HFFc6 (cell line): ENCODE measurements around the gene OR2F1. TPM values are rescaled to one million over a fixed set of nuclear protein-coding genes. Genes with fewer than 3 reads are reported as not detected.

Experiments used
- DNase-seq: peaks from one replicate; pipeline ENCODE4 v3.0.0-alpha.2; 2018
- H3K27ac Mint-ChIP-seq: 2 replicates; pipeline ENCODE4 v1.8.0; 2020; ENCODE audit warnings: mild to moderate bottlenecking, mixed read lengths
- H3K27me3 Mint-ChIP-seq: 2 replicates; pipeline ENCODE4 v1.8.0; 2021; ENCODE audit warnings: mild to moderate bottlenecking, moderate library complexity, mixed read lengths; ENCODE audit not compliant: insufficient read depth
- H3K36me3 Mint-ChIP-seq: 2 replicates; pipeline ENCODE4 v1.8.0; 2021; ENCODE audit warnings: low read depth, mixed read lengths
- H3K4me1 Mint-ChIP-seq: 2 replicates; pipeline ENCODE4 v1.8.0; 2020; ENCODE audit warnings: low read depth, mixed read lengths
- H3K4me3 Mint-ChIP-seq: 2 replicates; pipeline ENCODE4 v1.8.0; 2020; ENCODE audit warnings: mild to moderate bottlenecking, moderate library complexity, mixed read lengths
- H3K9me3 Mint-ChIP-seq: 2 replicates; pipeline ENCODE4 v1.8.0; 2020; ENCODE audit warnings: mild to moderate bottlenecking, mixed read lengths
- CTCF ChIP-seq: fragments of 200-600 bp; sonication (generic); IDR thresholded peaks from 2 replicates; pipeline ENCODE4 v1.5.0; 2021; ENCODE audit warnings: antibody characterized with exemption, mild to moderate bottlenecking
- total RNA-seq, 6 experiments: library from RNA; stranded (reverse); fragmentation: NEBNext Ultra II Directional; extraction: Animal tissue kit (Norgen Biotek cat#: 25700); gene quantifications; 2 replicates in 1 of 6; 3 replicates in 5 of 6; pipeline ENCODE4 v1.2.3, GENCODE V29; 2021

OR2F1 gene
- total RNA-seq, 6 experiments from 2014 or later = not detected

GRCh38 chr7:143929224-143929920, 25.3 kb upstream of the OR2F1 start:
- H3K4me3 Mint-ChIP-seq = no peak overlapping the region
- peaks cover 25% of the 10 kb centered on the region for H3K4me1 Mint-ChIP-seq
- no peak for TF ChIP-seq CTCF
- H3K36me3 Mint-ChIP-seq = no peaks in the 10 kb centered on the region; the same call in 1 of the 2 replicates
- no peak overlapping the region for H3K27ac Mint-ChIP-seq
- no peaks in the 10 kb centered on the region for H3K9me3 Mint-ChIP-seq
- no peaks in the 10 kb centered on the region; the same call in 1 of the 2 replicates for H3K27me3 Mint-ChIP-seq
- DNase-seq = no peak

- peak; percentile 54 for DNase-seq
- H3K27me3 Mint-ChIP-seq = no peaks in the 10 kb centered on the region; the same call in 1 of the 2 replicates
Observed at GRCh38 chr7:143931739-143932138, 22.9 kb upstream of the OR2F1 start.

GRCh38 chr7:143934526-143935325, 19.9 kb upstream of the OR2F1 start, which contains the start of gene OR2F2:
TSS of gene OR2F2 (plus strand) at chr7:143935233. CDS start at chr7:143935233, 0 bp downstream.
- TF ChIP-seq CTCF = no peak
- H3K27ac Mint-ChIP-seq = peak within 1 kb of the TSS; percentile 90
- H3K27me3 Mint-ChIP-seq = no peaks in the 10 kb centered on the region; the same call in 1 of the 2 replicates
- H3K9me3 Mint-ChIP-seq = no peaks in the 10 kb centered on the region
- H3K4me3 Mint-ChIP-seq = peak within 1 kb of the TSS; percentile 31
- H3K36me3 Mint-ChIP-seq = no peaks in the 10 kb centered on the region; the same call in 1 of the 2 replicates
- H3K4me1 Mint-ChIP-seq = peaks cover 47% of the 10 kb centered on the region
- peak; percentile 69 for DNase-seq

More at GRCh38 chr7:143931739-143932138, 22.9 kb upstream of the OR2F1 start:
- Mint-ChIP-seq H3K27ac (peak overlapping the region; percentile 60; the same call in 1 of the 2 replicates), H3K9me3 (no peaks in the 10 kb centered on the region), H3K4me1 (peaks cover 49% of the 10 kb centered on the region), H3K4me3 (peak overlapping the region; percentile 13; the same call in 1 of the 2 replicates), H3K36me3 (no peaks in the 10 kb centered on the region; the same call in 1 of the 2 replicates)
- TF ChIP-seq CTCF = no peak

- Mint-ChIP-seq H3K4me1 (peaks cover 44% of the 10 kb centered on the region), H3K27ac (peak overlapping the region; percentile 90), H3K36me3 (no peaks in the 10 kb centered on the region; the same call in 1 of the 2 replicates), H3K4me3 (peak overlapping the region; percentile 31), H3K9me3 (no peaks in the 10 kb centered on the region), H3K27me3 (no peaks in the 10 kb centered on the region; the same call in 1 of the 2 replicates)
- TF ChIP-seq CTCF = no peak
- DNase-seq = peak; percentile 90
Observed at GRCh38 chr7:143936087-143937009, 18.3 kb upstream of the OR2F1 start.
